Panc1 (cell line): ENCODE results near the gene UPK3B.

ENCODE experiments used
- CTCF ChIP-seq: fragments of 450-650 bp; IDR thresholded peaks from 2 replicates; pipeline ENCODE4 v1.5.1; 2017; ENCODE audit warnings: mild to moderate bottlenecking
- POLR2AphosphoS5 ChIP-seq: IDR thresholded peaks from 2 replicates; pipeline ENCODE4 v1.6.1; 2012; ENCODE audit warnings: mild to moderate bottlenecking, low read depth, low read length, moderate library complexity
- REST ChIP-seq, 2 experiments: IDR thresholded peaks; 2 replicates each; pipeline ENCODE4 v1.6.1; 2011 to 2012; ENCODE audit warnings: low read depth in 2 of 2, control low read depth in 1 of 2, low read length in 1 of 2, mild to moderate bottlenecking in 1 of 2, moderate library complexity in 1 of 2; ENCODE audit not compliant: insufficient read depth in 1 of 2
- TCF7L2 ChIP-seq: IDR thresholded peaks from 2 replicates; pipeline ENCODE4 v1.6.1; 2011; ENCODE audit warnings: mild to moderate bottlenecking, low read depth, low read length, inconsistent platforms

- TF ChIP-seq POLR2AphosphoS5 (no peak), CTCF (no peak), REST (IDR thresholded peaks at IDR 0.05; ENCODE audit: insufficient read depth in 1 of 2, low read depth in 2 of 2, low read length in 1 of 2) (no peak), TCF7L2 (no peak)
These were observed 4.3 kb upstream of the UPK3B start for GRCh38 chr7:76506081-76506440.
